HG02798 (cell line): ENCODE measurements around the gene HDDC3.
A peak's percentile ranks its signal among the peaks of the same experiment; 100 is the strongest.

ENCODE experiments used
- ATAC-seq: cut with Tn5 transposase; IDR thresholded peaks from one replicate; pipeline ENCODE4 v1.9.1; 2021; ENCODE audit warnings: mild to moderate bottlenecking; ENCODE audit not compliant: unreplicated experiment, poor library complexity

HDDC3 gene, protein sequence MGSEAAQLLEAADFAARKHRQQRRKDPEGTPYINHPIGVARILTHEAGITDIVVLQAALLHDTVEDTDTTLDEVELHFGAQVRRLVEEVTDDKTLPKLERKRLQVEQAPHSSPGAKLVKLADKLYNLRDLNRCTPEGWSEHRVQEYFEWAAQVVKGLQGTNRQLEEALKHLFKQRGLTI

GRCh38 chr15:90931828-90932659, at the start of gene HDDC3:
TSS of gene HDDC3 (minus strand) at chr15:90932549. CDS start at chr15:90932540, 9 bp downstream.
- ATAC-seq, result peak; percentile 56

- peak; percentile 32 for ATAC-seq
Measured at GRCh38 chr15:90982135-90982534, 49.8 kb upstream of the HDDC3 start.

DNA sequence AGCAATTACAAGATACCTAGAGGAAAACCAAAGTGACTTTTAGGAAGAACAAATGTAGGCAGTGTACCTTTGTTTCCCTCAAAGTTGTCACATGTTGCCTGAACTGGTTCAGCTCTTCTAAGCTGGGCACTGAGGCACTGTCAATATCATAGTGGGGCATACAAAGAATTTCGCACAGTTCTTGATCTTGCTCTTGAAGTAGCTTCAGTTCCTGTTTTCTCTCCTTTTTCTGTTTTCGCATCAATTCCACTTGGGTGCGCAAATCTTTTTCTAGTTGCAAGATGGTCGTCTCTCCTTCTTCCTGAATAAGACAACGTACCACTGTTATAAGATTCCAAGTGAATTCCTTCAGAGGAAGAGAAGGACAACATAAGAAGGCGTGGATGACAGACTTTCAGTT, 49.3 kb upstream of the HDDC3 start:
- ATAC-seq, result peak; percentile 74

- ATAC-seq, result no peak
Measured at GRCh38 chr15:90979582-90979981, 47.2 kb upstream of the HDDC3 start.

GRCh38 chr15:90974216-90974615, 41.9 kb upstream of the HDDC3 start:
- no peak for ATAC-seq

- ATAC-seq, result no peak
Measured at GRCh38 chr15:90972133-90972532, 39.8 kb upstream of the HDDC3 start.

DNA sequence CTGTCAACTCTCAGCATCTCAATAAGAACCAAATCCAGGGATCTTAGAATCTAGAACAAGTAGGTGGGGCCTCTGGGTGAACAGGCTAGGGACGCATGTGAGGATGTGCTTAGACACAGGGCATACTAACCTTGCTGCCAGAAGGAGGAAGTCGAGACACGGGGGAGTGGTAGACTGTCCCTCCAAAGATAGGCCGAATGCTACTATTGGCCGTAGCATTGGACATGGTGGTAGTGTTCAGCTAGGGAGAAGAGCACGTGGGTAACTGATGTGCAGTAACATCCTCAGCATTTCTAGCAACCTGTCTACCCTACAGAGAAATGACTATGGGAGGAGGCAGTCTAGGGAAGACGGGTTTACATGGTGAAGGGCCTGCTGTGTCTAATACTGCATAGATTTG, 37.9 kb upstream of the HDDC3 start:
- no peak for ATAC-seq

DNA sequence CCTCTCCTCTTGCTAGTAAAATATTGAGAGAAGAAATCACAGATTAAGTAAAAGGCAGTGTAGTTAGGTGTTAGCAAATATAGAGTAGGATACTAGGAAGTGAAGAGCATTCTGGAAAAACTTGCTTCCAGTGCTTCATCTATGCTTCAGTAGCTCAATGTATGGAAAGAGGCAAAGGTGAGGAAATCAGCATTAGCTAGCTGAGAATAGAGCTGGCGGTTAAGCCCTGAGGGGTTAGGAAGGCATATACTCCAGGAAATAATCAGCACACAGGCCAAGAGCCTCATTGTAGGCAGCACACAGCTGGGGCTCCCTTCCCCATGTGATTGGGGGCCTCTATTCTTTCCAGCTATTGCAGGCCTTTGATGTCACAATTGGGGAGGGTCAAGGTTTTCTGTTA, 36.1 kb upstream of the HDDC3 start:
- no peak for ATAC-seq

DNA sequence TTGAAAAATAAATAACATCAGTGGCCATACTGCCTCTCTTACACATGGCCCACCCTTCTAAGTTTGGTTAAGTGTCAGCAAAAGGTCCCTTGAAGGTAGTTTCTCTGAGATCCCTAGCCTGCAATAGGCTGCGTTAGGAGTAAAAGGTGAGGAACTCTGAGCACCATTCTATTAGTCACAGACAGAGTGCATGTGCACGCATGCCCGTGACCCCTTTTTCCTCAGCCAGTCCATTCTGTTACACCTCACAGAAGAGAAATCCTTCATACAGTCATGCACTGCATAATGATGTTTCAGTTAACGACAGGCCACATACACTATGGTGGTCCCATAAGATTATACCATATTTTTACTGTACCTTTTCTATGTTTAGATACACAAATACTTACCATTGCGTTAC, 34.9 kb upstream of the HDDC3 start:
- no peak for ATAC-seq

DNA sequence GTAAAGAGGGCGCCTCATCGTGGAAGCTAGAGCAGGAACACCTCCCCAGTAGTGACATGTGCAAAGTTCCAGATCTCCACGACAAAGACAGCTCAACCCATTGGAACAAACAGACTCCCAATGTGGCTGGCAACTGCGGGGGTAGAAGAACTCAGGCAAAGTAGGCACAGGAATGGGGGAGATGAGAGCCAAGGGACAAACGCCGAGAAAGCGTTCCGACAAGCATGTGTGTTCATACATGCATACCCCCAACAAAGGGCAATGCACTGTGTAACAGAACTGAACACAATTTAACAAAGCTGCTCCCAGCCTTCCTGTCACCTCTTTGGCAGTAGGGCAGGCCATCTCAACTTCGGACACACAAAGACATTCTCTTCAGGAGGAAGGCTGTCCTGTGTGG, 33.9 kb upstream of the HDDC3 start:
- ATAC-seq, result no peak

DNA sequence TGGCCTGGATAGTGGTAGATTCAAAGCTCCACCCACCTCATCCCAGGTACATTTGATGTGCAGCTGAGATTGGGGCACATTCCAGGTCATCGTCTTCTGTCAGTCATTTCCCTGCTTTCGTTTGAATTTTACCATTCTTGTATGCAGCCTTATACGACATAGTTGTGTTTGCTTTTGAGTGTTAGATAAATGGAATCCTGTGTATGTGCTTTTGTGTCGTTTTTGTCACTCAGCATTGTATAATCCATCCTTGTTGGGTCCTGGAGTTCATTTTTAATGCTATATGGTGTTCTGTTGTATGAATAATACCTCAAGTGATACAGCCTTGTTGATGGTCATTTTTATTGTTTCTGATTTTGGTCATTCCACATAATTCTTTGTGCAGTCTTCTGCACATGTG, 29.7 kb upstream of the HDDC3 start:
- ATAC-seq, result no peak

GRCh38 chr15:90960298-90961091, 28.1 kb upstream of the HDDC3 start:
- ATAC-seq, result no peak

GRCh38 chr15:90959894-90960293, 27.5 kb upstream of the HDDC3 start:
- no peak for ATAC-seq

DNA sequence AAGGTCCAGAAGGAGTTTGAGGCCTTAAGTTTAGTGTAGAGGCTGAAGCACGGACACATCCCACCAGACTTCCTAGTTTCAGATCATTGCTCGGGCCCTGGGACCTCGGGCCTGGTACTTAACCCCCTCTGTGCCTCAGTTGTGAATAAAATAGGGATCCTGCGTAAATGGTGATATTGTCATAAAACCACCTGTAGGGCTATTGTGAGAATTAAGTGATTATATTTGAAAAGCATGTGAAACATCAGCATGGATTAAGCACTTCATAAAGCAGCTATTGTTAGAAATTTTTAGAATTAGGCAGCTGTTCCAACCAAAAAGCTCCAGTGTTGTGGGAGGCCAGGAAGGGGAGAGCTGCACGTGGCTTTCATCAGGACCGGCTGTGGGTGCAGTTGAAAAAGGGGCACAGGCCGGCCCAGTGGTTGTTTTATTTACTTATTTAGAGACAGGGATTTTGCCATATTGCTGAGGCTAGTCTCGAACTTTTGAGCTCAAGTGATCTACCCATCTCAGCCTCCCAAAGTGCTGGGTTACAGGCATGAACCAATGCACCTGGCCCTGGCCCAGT, 26.8 kb upstream of the HDDC3 start:
- no peak for ATAC-seq

DNA sequence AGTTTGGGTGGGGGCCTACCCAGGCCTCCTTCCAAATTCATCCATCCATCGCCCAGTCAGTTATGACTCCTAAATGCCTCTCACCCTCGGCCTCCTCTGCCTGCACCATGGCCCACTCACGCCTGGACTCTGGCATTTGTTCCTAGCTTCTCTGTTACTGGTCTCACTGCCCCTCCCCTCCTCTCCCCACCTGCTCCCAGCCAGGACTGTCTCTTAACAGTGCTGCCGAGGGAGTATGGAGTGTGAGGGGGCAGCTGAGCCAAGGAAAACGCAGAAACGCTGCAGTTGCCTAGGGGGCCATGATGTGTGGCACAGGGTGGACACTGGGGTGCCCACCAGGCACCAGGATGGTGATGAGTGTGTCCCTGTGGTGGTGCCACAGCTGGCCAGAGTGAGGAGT, 25.4 kb upstream of the HDDC3 start:
- no peak for ATAC-seq

DNA sequence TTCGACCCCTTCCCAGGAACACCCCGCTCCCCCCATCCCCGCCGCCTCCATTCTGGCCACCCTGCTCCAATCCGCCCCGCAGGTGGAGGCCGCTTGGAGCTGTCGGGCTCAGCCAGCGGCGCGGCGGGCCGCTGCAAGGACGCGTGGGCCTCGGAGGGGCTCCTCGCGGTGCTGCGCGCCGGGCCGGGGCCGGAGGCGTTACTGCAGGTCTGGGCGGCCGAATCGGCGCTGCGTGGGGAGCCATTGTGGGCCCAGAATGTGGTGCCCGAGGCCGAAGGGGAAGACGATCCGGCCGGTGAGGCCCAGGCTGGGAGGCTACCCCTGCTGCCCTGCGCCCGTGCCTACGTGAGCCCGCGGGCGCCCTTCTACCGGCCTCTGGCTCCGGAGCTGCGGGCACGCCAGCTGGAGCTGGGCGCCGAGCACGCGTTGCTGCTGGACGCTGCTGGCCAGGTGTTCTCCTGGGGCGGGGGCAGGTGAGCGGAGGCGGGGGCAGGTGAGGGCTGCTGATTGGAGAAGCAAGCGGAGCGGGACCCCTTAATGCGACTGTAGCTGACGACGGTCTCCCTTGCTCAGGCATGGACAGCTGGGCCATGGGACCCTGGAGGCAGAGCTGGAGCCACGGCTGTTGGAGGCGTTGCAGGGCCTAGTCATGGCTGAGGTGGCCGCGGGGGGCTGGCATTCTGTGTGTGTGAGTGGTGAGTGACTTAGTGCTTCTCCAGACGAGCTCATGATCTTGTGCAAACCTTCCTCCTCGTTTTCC, 24.9 kb upstream of the HDDC3 start:
- ATAC-seq, result no peak

- ATAC-seq, result no peak
Measured at GRCh38 chr15:90956274-90957030, 24.1 kb upstream of the HDDC3 start.

DNA sequence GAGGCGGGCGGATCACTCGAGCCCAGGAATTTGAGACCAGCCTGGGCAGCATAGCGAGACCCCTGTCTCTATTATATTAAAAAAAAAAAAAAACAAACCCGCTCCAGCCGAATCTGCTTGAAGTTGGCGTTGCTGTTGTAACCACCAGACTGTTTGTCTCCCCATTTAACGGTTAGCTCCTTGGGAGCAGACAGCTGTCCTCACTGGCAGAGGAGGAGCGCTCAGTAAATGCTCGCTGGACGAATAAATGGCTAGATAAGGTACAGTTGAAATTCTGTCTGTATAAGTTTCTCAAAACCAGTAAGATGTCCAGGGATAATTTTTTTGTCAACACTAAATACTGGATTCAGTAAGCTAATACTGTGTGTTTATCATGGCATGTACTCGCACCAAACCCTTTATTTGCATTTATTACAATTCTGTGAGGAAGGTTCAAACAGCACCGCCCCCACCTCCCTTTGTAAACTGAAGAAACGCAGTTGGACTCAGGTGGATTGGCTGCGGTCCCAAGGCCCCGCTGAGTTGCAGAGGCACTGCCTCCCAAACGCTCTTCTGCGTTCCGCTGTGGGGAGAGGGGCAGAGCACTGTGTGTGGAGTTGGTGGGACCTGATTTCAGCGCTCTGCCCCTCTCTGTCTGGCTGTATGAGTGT, 23.4 kb upstream of the HDDC3 start:
- no peak for ATAC-seq
